Osteoblast (primary cell): ENCODE results near the gene MAP6. TPM values are rescaled to one million over a fixed set of nuclear protein-coding genes. Genes with fewer than 3 reads are reported as not detected.

Experiments
- DNase-seq: peaks from one replicate; pipeline ENCODE4 v3.0.0; 2011; ENCODE audit warnings: low spot score, mixed read lengths; ENCODE audit not compliant: insufficient read length; ENCODE audit errors: missing footprints
- H2AFZ ChIP-seq: 2 replicates; pipeline ENCODE4 v1.6.0; 2011; ENCODE audit warnings: mild to moderate bottlenecking, low read length
- H3K27ac ChIP-seq: 2 replicates; pipeline ENCODE4 v1.5.1; 2011; ENCODE audit warnings: mild to moderate bottlenecking, low read depth, low read length, moderate library complexity
- H3K27me3 ChIP-seq: 2 replicates; pipeline ENCODE4 v1.6.0; 2012; ENCODE audit warnings: mild to moderate bottlenecking, control low read depth, inconsistent platforms, low read length, moderate library complexity; ENCODE audit not compliant: insufficient read depth
- H3K36me3 ChIP-seq: 2 replicates; pipeline ENCODE4 v1.5.1; 2011; ENCODE audit warnings: mild to moderate bottlenecking, low read length, control low read depth, moderate library complexity; ENCODE audit not compliant: insufficient read depth
- H3K4me1 ChIP-seq: 2 replicates; pipeline ENCODE4 v1.5.1; 2011; ENCODE audit warnings: mild to moderate bottlenecking, low read length, control low read depth, moderate library complexity; ENCODE audit not compliant: insufficient read depth
- H3K4me2 ChIP-seq: 2 replicates; pipeline ENCODE4 v1.6.0; 2011; ENCODE audit warnings: mild to moderate bottlenecking, low read length; ENCODE audit not compliant: insufficient read depth
- H3K4me3 ChIP-seq: fragments of 200-600 bp; sonication (generic); 3 replicates; pipeline ENCODE4 v1.5.1; 2012; ENCODE audit warnings: mild to moderate bottlenecking, low read length, inconsistent platforms; ENCODE audit not compliant: insufficient read depth
- H3K79me2 ChIP-seq: 2 replicates; pipeline ENCODE4 v1.6.0; 2012; ENCODE audit warnings: mild to moderate bottlenecking, low read length, control low read depth, inconsistent platforms; ENCODE audit not compliant: insufficient read depth
- H3K9me3 ChIP-seq: 2 replicates; pipeline ENCODE4 v1.5.1; 2011; ENCODE audit warnings: low read depth, low read length, control low read depth
- H4K20me1 ChIP-seq: 2 replicates; pipeline ENCODE4 v1.6.0; 2012; ENCODE audit warnings: mild to moderate bottlenecking, low read length, control low read depth; ENCODE audit not compliant: insufficient read depth
- total RNA-seq: library from RNA; depleted of rRNA; stranded (reverse); fragments of >200 nt; gene quantifications from 2 replicates; pipeline ENCODE4 v1.2.3, GENCODE V29; 2012
- TF ChIP-seq, protein P1 (sequence below): IDR thresholded peaks from 2 replicates; pipeline ENCODE4 v1.5.1; 2011; ENCODE audit warnings: mild to moderate bottlenecking, low read depth, low read length, moderate library complexity; ENCODE audit errors: extremely low read depth

The MAP6 gene
- total RNA-seq, 1 donor: 0.72 TPM

DNA sequence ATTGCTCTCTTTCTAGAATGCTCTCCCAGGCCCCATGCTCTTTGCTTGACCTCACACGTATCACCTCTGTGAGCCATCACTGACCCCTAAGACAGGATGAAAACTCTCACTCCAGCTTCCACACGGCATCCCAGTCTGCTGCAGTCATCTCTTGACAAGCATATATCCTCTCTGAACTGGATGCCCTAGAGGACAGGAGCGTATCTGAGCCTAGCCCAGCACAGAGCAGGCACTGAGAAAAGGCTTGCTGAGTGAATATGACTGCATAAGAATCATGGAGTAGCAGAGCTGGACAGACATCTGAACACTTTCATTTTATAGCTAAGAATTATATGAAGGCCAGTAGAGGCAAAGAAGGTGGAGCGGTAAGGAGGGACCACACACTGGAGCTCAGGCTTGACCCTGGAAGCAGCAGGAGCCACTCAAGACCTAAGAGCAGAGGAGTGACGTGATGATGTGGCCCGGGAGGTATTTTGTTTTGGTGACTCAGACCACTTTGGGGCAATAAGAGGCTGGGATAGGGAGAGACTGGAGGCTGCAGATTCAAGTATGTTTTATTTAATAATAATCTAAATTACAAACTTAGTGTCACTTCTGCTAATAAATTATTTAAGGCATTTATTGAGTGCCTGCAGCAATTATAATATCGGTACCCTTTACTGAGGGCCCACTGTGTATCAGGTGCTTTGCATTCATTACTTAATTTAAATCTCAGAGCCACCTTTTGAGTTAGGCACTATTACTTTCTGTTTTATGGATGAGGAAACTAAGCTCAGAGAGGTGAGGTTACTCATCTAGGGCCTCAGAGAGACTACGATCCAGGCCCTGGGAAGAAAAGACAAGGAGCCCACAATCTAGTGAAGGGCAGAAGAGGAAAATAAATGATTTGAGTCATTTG lies 42.6 kb downstream of the MAP6 start:
- H3K27ac ChIP-seq: peak overlapping the region; percentile 70
- peak overlapping the region; percentile 6 for H2AFZ ChIP-seq

DNA sequence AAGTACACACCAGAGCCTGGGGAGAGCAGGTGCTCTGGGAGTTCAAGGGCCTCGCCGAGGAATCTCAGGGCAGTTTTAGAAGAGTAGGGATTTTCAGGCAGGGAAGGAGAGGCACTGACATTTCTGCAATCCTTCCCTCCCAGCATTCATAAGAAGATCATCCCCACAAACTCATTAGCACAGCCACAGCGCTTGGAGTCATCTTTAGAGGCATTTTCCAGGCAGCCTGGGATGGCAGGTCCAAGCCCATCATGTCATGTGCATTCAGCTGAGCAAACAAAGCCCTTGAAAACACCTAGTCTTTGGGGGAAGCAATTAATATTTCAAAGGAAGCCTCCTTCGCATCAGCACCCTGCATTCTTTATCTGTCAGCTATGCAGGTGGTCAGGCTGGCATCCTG lies 43.8 kb downstream of the MAP6 start:
- no peaks in the 10 kb centered on the region for H3K27me3 ChIP-seq
- H4K20me1 ChIP-seq: no peaks in the 10 kb centered on the region
- DNase-seq: no peak
- H3K4me2 ChIP-seq: no peak overlapping the region
- TF ChIP-seq, protein P1, sequence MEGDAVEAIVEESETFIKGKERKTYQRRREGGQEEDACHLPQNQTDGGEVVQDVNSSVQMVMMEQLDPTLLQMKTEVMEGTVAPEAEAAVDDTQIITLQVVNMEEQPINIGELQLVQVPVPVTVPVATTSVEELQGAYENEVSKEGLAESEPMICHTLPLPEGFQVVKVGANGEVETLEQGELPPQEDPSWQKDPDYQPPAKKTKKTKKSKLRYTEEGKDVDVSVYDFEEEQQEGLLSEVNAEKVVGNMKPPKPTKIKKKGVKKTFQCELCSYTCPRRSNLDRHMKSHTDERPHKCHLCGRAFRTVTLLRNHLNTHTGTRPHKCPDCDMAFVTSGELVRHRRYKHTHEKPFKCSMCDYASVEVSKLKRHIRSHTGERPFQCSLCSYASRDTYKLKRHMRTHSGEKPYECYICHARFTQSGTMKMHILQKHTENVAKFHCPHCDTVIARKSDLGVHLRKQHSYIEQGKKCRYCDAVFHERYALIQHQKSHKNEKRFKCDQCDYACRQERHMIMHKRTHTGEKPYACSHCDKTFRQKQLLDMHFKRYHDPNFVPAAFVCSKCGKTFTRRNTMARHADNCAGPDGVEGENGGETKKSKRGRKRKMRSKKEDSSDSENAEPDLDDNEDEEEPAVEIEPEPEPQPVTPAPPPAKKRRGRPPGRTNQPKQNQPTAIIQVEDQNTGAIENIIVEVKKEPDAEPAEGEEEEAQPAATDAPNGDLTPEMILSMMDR: no peak
- no peak overlapping the region for H2AFZ ChIP-seq
- H3K79me2 ChIP-seq: no peaks in the 10 kb centered on the region
- no peak overlapping the region for H3K4me3 ChIP-seq
- no peaks in the 10 kb centered on the region for H3K36me3 ChIP-seq
- no peaks in the 10 kb centered on the region for H3K9me3 ChIP-seq
- no peak overlapping the region for H3K27ac ChIP-seq
- H3K4me1 ChIP-seq: peaks cover 25% of the 10 kb centered on the region

More for the DNA sequence above, 42.6 kb downstream of the MAP6 start:
- Histone ChIP-seq H3K36me3 (no peaks in the 10 kb centered on the region), H3K27me3 (peaks cover 7% of the 10 kb centered on the region), H3K79me2 (no peaks in the 10 kb centered on the region), H3K4me1 (peaks cover 25% of the 10 kb centered on the region), H3K9me3 (no peaks in the 10 kb centered on the region), H3K4me2 (peak overlapping the region; percentile 33), H3K4me3 (no peak overlapping the region), H4K20me1 (no peaks in the 10 kb centered on the region)
- DNase-seq: peak; percentile 88
- TF ChIP-seq, protein P1: no peak

DNA sequence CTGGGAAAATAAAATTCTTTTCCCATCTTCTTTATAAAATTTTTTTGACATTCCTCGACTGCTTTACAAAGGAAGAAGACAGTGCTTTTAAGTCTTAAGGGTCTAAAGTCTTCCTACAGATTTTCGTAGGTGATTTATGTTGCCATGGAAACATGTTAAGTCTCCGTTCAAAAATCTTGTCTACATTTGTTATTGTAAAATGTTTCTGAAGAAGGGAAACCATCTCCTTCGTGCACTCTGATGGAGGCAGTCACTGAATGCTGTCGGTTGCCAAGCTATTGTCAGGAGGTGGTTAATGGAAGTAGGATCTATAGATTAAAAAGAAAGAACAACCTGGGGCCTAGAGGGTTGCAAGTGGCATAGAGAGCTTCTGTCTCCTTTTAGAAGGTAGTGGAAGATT lies 52.6 kb downstream of the MAP6 start:
- DNase-seq: no peak
- H3K36me3 ChIP-seq: no peaks in the 10 kb centered on the region
- H3K9me3 ChIP-seq: no peaks in the 10 kb centered on the region
- H3K4me1 ChIP-seq: no peaks in the 10 kb centered on the region
- H3K4me3 ChIP-seq: no peak overlapping the region
- no peak overlapping the region for H3K27ac ChIP-seq
- no peaks in the 10 kb centered on the region for H3K79me2 ChIP-seq
- TF ChIP-seq, protein P1: no peak
- H2AFZ ChIP-seq: no peak overlapping the region
- no peak overlapping the region for H3K4me2 ChIP-seq
- no peaks in the 10 kb centered on the region for H4K20me1 ChIP-seq
- H3K27me3 ChIP-seq: no peaks in the 10 kb centered on the region

DNA sequence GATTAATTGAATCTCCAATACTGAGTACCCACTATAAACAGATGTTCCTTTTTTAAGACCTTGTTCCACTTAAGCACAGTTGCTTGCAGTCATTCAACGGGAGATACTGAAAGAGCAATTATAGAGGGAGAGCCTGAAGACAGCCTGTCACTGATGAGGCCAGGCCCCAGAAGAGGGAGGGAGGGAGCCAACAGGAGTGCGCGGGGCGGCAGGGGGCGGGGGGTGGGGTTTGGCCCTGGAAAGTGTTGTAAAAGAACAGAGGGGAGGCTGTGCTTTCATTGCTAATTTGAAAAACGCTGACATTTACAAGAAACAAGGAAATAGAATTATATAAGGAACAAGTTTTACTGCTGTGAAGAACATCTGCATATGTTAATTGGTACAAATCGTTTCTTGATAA lies 53.1 kb downstream of the MAP6 start:
- Histone ChIP-seq H3K36me3 (no peaks in the 10 kb centered on the region), H3K27me3 (no peaks in the 10 kb centered on the region), H2AFZ (no peak overlapping the region), H4K20me1 (no peaks in the 10 kb centered on the region), H3K79me2 (no peaks in the 10 kb centered on the region), H3K4me3 (no peak overlapping the region), H3K27ac (no peak overlapping the region), H3K9me3 (no peaks in the 10 kb centered on the region), H3K4me1 (no peaks in the 10 kb centered on the region), H3K4me2 (no peak overlapping the region)
- no peak for DNase-seq
- TF ChIP-seq, protein P1: no peak
